GM12878 (cell line): ENCODE data around the gene FAM50A. TPM values are rescaled to one million over a fixed set of nuclear protein-coding genes. Genes with fewer than 3 reads are reported as not detected.

Source experiments
- ATAC-seq: fragments of 200-7000 bp; cut with Tn5 transposase; 3 replicates; pipeline ENCODE4 v1.9.1; 2020; ENCODE audit warnings: mild to moderate bottlenecking, moderate library complexity
- BruUV-seq: library from RNA; stranded (reverse); fragments of 400-500 nt; replicated peaks from 2 replicates; lab custom pipeline; 2021; lab: Mats Ljungman, UMichigan
- CTCF ChIA-PET: fragments of 300-600 bp; sonication (Branson Sonifier 250); formaldehyde crosslinking; extraction: SDS; loops from one replicate; lab custom pipeline; 2021; ENCODE audit warnings: inconsistent platforms; lab: Yijun Ruan, JAX
- POLR2A ChIA-PET: fragments of 350-600 bp; formaldehyde crosslinking; extraction: SDS; loops from one replicate; lab custom pipeline; 2021; ENCODE audit warnings: inconsistent platforms; lab: Charles Lee
- RAD21 ChIA-PET: fragments of 300-600 bp; sonication (Branson Sonifier 250); formaldehyde crosslinking; loops from one replicate; lab custom pipeline; 2023; ENCODE audit warnings: antibody characterized with exemption; ENCODE audit not compliant: unreplicated experiment; lab: Charles Lee
- SMC1A ChIA-PET: fragments of 300-600 bp; sonication (Branson Sonifier 250); formaldehyde crosslinking; loops from one replicate; lab custom pipeline; 2023; ENCODE audit not compliant: unreplicated experiment, uncharacterized antibody; lab: Charles Lee
- DNase-seq: peaks from one replicate; pipeline ENCODE4 v3.0.0-alpha.2; 2011; ENCODE audit warnings: low read depth, low spot score
- FAIRE-seq: peaks from 3 replicates; lab custom pipeline; 2011; peaks lifted over from hg19 to GRCh38; lab: Jason Lieb, UNC
- H2AFZ ChIP-seq: 2 replicates; pipeline ENCODE4 v1.6.0; 2011; ENCODE audit warnings: low read depth, low read length, control low read depth; ENCODE audit not compliant: control insufficient read depth
- H3K27ac ChIP-seq: 2 replicates; pipeline ENCODE4 v1.5.1; 2011; ENCODE audit warnings: control low read depth; ENCODE audit not compliant: control insufficient read depth, insufficient read depth
- H3K27me3 ChIP-seq, 2 experiments: replicated peaks in 1 of 2; 2 replicates each; pipeline versions ENCODE4 v1.6.0 to v1.6.1; 2011; ENCODE audit warnings: low read length in 1 of 2; ENCODE audit not compliant: control insufficient read depth in 2 of 2, insufficient read depth in 2 of 2
- H3K36me3 ChIP-seq, 2 experiments: 2 replicates each; pipeline ENCODE4 v1.5.1; 2011; ENCODE audit warnings: low read length in 1 of 2; ENCODE audit not compliant: control insufficient read depth in 2 of 2, insufficient read depth in 2 of 2
- H3K4me1 ChIP-seq: 2 replicates; pipeline ENCODE4 v1.6.1; 2011; ENCODE audit warnings: mild to moderate bottlenecking, low read length, moderate library complexity, mixed read lengths; ENCODE audit not compliant: control insufficient read depth, insufficient read depth
- H3K4me2 ChIP-seq: 2 replicates; pipeline ENCODE4 v1.6.0; 2011; ENCODE audit warnings: control low read depth; ENCODE audit not compliant: control insufficient read depth, insufficient read depth
- H3K4me3 ChIP-seq: fragments of 200-600 bp; sonication (generic); 2 replicates; pipeline ENCODE4 v1.5.1; 2016
- H3K79me2 ChIP-seq: 2 replicates; pipeline ENCODE4 v1.6.0; 2011; ENCODE audit warnings: low read length; ENCODE audit not compliant: control insufficient read depth, insufficient read depth
- H3K9ac ChIP-seq: 2 replicates; pipeline ENCODE4 v1.8.0; 2011; ENCODE audit warnings: low read length, control low read depth, mixed read lengths; ENCODE audit not compliant: control insufficient read depth, insufficient read depth
- H3K9me3 ChIP-seq: replicated peaks from 3 replicates; pipeline ENCODE4 v1.5.1; 2011; ENCODE audit warnings: mild to moderate bottlenecking, low read length; ENCODE audit not compliant: control insufficient read depth, insufficient read depth
- H4K20me1 ChIP-seq: 2 replicates; pipeline ENCODE4 v1.6.0; 2011; ENCODE audit not compliant: control insufficient read depth, insufficient read depth
- ATF2 ChIP-seq: IDR thresholded peaks from 2 replicates; pipeline ENCODE4 v1.6.1; 2012; ENCODE audit warnings: low read length, inconsistent platforms
- BMI1 ChIP-seq: fragments of 450-650 bp; IDR thresholded peaks from 2 replicates; pipeline ENCODE4 v1.6.1; 2016; ENCODE audit warnings: mild to moderate bottlenecking, moderate library complexity, borderline replicate concordance
- CHD1 ChIP-seq: IDR thresholded peaks from 2 replicates; pipeline ENCODE4 v1.6.1; 2012; ENCODE audit warnings: low read depth, low read length, improper control_type of control experiment
- CHD2 ChIP-seq: IDR thresholded peaks from 2 replicates; pipeline ENCODE4 v1.6.1; 2011; ENCODE audit warnings: low read depth, low read length, improper control_type of control experiment, borderline replicate concordance
- CREB1 ChIP-seq: IDR thresholded peaks from 2 replicates; pipeline ENCODE4 v1.6.1; 2012; ENCODE audit warnings: low read depth, mild to moderate bottlenecking, inconsistent platforms
- DPF2 ChIP-seq: fragments of 450-650 bp; IDR thresholded peaks from 2 replicates; pipeline ENCODE4 v1.6.1; 2017; ENCODE audit warnings: mild to moderate bottlenecking
- EGR1 ChIP-seq, 2 experiments: IDR thresholded peaks; 1 replicate in 1 of 2; 2 replicates in 1 of 2; pipeline ENCODE4 v1.6.1; 2011 to 2012; ENCODE audit warnings: low read depth in 2 of 2, low read length in 2 of 2, borderline replicate concordance in 1 of 2, mild to moderate bottlenecking in 1 of 2, moderate library complexity in 1 of 2
- FOS ChIP-seq: IDR thresholded peaks from 3 replicates; pipeline ENCODE4 v1.6.1; 2011; ENCODE audit warnings: borderline replicate concordance; ENCODE audit not compliant: insufficient read length; ENCODE audit errors: extremely low read depth
- GATAD2B ChIP-seq: fragments of 450-650 bp; conservative IDR thresholded peaks from 2 replicates; pipeline ENCODE4 v1.6.1; 2017; ENCODE audit warnings: low read depth, mild to moderate bottlenecking, moderate library complexity
- KDM1A ChIP-seq: fragments of 200-600 bp; sonication (generic); IDR thresholded peaks from 2 replicates; pipeline ENCODE4 v1.6.1; 2016; ENCODE audit warnings: borderline replicate concordance
- NR2C2 ChIP-seq: IDR thresholded peaks from 2 replicates; pipeline ENCODE4 v1.6.1; 2011; ENCODE audit warnings: borderline replicate concordance, low read depth; ENCODE audit not compliant: control insufficient read depth, insufficient read length
- POLR2A ChIP-seq: IDR thresholded peaks from 2 replicates; pipeline ENCODE4 v1.6.1; 2011; ENCODE audit warnings: low read depth, mild to moderate bottlenecking, low read length
- POLR2AphosphoS2 ChIP-seq: IDR thresholded peaks from 2 replicates; pipeline ENCODE4 v1.6.1; 2011; ENCODE audit warnings: low read depth, mild to moderate bottlenecking, low read length, improper control_type of control experiment, moderate library complexity
- POU2F2 ChIP-seq: IDR thresholded peaks from 3 replicates; pipeline ENCODE4 v1.6.1; 2011; ENCODE audit warnings: low read depth, mild to moderate bottlenecking, low read length, borderline replicate concordance
- RUNX3 ChIP-seq: IDR thresholded peaks from 2 replicates; pipeline ENCODE4 v1.6.1; 2012; ENCODE audit warnings: low read length, inconsistent platforms
- SMC3 ChIP-seq: IDR thresholded peaks from 2 replicates; pipeline ENCODE4 v1.6.1; 2011; ENCODE audit warnings: low read length, improper control_type of control experiment, borderline replicate concordance
- SREBF1 ChIP-seq: IDR thresholded peaks from 2 replicates; pipeline ENCODE4 v1.6.1; 2012; ENCODE audit warnings: mild to moderate bottlenecking, low read length
- YBX1 ChIP-seq: fragments of 450-650 bp; IDR thresholded peaks from 2 replicates; pipeline ENCODE4 v1.6.1; 2016; ENCODE audit warnings: antibody characterized with exemption
- WGBS: methylation state at CpG from one replicate; pipeline ENCODE4 v1.1.6; 2016; ENCODE audit warnings: low lambda C conversion rate; ENCODE audit not compliant: insufficient replicate concordance, insufficient coverage; ENCODE audit errors: missing lambda C conversion rate; 5-methylcytosine and 5-hydroxymethylcytosine counted together
- in situ Hi-C: fragments of 300-500 bp; cut with MboI; formaldehyde crosslinking; loops from 9 replicates; pipeline ENCODE4 v1.14.3; 2018; ENCODE audit warnings: mixed read lengths
- intact Hi-C: fragments of 100-400 bp; cut with micrococcal nuclease; formaldehyde crosslinking; loops from one replicate; pipeline ENCODE4 v1.14.2; 2022; ENCODE audit not compliant: unreplicated experiment
- polyA plus RNA-seq, 11 experiments: library from polyadenylated mRNA; depleted of rRNA in 4 of 11; unstranded in 6 of 11; stranded (reverse) in 5 of 11; fragments of >200 nt; fragmentation: Nextera tagmentation in 4 of 11; fragmentation: Illumina TruSeq in 1 of 11; extraction: Ambion mirVana in 4 of 11; extraction: Trizol in 1 of 11; gene quantifications; 1 replicate in 1 of 11; 2 replicates in 10 of 11; pipeline versions ENCODE4 v1.2.1 to v1.2.3, GENCODE V29; 2011 to 2016; ENCODE audit warnings: inconsistent platforms in 2 of 11, missing spikeins in 2 of 11, low read depth in 1 of 11
- total RNA-seq, 4 experiments: library from RNA; depleted of rRNA in 3 of 4; stranded (reverse); fragments of >200 nt in 3 of 4; fragmentation: Illumina TruSeq in 1 of 4; extraction: Trizol in 1 of 4; gene quantifications; 2 replicates each; pipeline versions ENCODE4 v1.2.1 to v1.2.3, GENCODE V29; 2013 to 2021
- TF ChIP-seq, protein P1 (sequence below): fragments of 450-650 bp; IDR thresholded peaks from 2 replicates; pipeline ENCODE4 v1.6.1; 2017; ENCODE audit warnings: mild to moderate bottlenecking, low read depth, inconsistent platforms; ENCODE audit not compliant: poor library complexity, severe bottlenecking
- TF ChIP-seq, protein P2 (sequence below): IDR thresholded peaks from 2 replicates; pipeline ENCODE4 v1.6.1; 2011; ENCODE audit warnings: borderline replicate concordance, low read depth, mild to moderate bottlenecking, moderate library complexity, mixed read lengths, low read length; ENCODE audit not compliant: insufficient read depth; ENCODE audit errors: extremely low read length

Gene FAM50A
- total and polyA plus RNA-seq, 10 of the 15 experiments (the other 5 are each of a cell fraction or from before 2014, with no cell fraction given): 4.2 to 46.7 (median 34.6) TPM

DNA sequence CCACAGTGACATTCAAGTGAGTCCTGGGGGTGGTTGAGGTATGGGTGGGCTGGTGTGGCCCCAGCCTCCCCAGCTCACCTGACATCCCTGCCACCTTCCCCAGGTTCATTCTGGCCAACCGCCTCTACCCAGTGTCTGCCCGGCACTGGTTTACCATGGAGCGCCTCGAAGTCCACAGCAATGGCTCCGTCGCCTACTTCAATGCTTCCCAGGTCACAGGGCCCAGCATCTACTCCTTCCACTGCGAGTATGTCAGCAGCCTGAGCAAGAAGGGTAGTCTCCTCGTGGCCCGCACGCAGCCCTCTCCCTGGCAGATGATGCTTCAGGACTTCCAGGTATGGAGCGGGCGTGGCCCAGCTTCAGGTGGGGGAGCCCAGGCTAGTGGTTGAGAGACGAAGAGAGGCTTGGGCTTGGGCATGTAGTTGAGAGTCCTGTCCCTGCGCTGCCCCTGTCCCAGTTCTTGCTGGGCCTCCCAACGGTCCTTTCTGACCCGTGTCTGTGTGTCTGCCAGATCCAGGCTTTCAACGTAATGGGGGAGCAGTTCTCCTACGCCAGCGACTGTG, 8.7 kb upstream of the FAM50A start (continued):
- TF ChIP-seq EGR1 (IDR thresholded peaks at IDR 0.05; ENCODE audit: borderline replicate concordance in 1 of 2, low read depth in 2 of 2, low read length in 2 of 2): no peak
- TF ChIP-seq RUNX3: no peak
- TF ChIP-seq, protein P1, sequence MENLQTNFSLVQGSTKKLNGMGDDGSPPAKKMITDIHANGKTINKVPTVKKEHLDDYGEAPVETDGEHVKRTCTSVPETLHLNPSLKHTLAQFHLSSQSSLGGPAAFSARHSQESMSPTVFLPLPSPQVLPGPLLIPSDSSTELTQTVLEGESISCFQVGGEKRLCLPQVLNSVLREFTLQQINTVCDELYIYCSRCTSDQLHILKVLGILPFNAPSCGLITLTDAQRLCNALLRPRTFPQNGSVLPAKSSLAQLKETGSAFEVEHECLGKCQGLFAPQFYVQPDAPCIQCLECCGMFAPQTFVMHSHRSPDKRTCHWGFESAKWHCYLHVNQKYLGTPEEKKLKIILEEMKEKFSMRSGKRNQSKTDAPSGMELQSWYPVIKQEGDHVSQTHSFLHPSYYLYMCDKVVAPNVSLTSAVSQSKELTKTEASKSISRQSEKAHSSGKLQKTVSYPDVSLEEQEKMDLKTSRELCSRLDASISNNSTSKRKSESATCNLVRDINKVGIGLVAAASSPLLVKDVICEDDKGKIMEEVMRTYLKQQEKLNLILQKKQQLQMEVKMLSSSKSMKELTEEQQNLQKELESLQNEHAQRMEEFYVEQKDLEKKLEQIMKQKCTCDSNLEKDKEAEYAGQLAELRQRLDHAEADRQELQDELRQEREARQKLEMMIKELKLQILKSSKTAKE: no peak
- no peak for TF ChIP-seq NR2C2
- no peak for TF ChIP-seq CREB1
- TF ChIP-seq YBX1: no peak
- TF ChIP-seq ATF2: no peak

- H3K4me2 ChIP-seq: peak overlapping the region; percentile 35; the same call in 1 of the 2 replicates
- no peaks in the 10 kb centered on the region for H3K4me1 ChIP-seq
- ChIA-PET CTCF (no interaction called here), RAD21 (no interaction called here), SMC1A (no interaction called here), POLR2A (no interaction called here)
- no peaks in the 10 kb centered on the region for H4K20me1 ChIP-seq
- in situ Hi-C loops: no loop called here
- peak overlapping the region; percentile 74; the same call in 1 of the 2 replicates for H3K4me3 ChIP-seq
- H3K27ac ChIP-seq: peak overlapping the region; percentile 39
- no peaks in the 10 kb centered on the region; the same call in 2 of the 3 replicates for H3K9me3 ChIP-seq
- peaks cover 0 to 3% of the 10 kb centered on the region in 2 experiments; a peak in 1 of 4 replicates for H3K36me3 ChIP-seq
- no peak overlapping the region; the same call in 1 of the 2 replicates for H3K9ac ChIP-seq
- intact Hi-C loops: loop anchor here (5.0 kb wide), 2 partner anchors 39 to 41 kb away; partner anchors contain the start of genes LAGE3 and RPL10
- BruUV-seq: no TSS peak
- no peak for DNase-seq
- peak; percentile 67 for ATAC-seq
- H3K27me3 ChIP-seq: no peaks in the 10 kb centered on the region
- 67% methylated on average over 35 of the region's 78 CpGs for WGBS
- FAIRE-seq: no peak
- H2AFZ ChIP-seq: no peak overlapping the region; the same call in 1 of the 2 replicates
- H3K79me2 ChIP-seq: peaks cover 21% of the 10 kb centered on the region
- TF ChIP-seq POU2F2 (no peak), CHD1 (no peak), KDM1A (no peak), CHD2 (no peak), BMI1 (no peak), POLR2AphosphoS2 (no peak), GATAD2B (no peak), FOS (no peak), POLR2A (no peak), SREBF1 (no peak), DPF2 (no peak), RUNX3 (no peak), SMC3 (no peak)
- TF ChIP-seq, protein P2, sequence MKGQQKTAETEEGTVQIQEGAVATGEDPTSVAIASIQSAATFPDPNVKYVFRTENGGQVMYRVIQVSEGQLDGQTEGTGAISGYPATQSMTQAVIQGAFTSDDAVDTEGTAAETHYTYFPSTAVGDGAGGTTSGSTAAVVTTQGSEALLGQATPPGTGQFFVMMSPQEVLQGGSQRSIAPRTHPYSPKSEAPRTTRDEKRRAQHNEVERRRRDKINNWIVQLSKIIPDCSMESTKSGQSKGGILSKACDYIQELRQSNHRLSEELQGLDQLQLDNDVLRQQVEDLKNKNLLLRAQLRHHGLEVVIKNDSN: no peak
These were observed 7.5 kb upstream of the FAM50A start for GRCh38 chrX:154436374-154436982.
